Spleen (tissue), 11 donors: ENCODE data around the gene PTPN3. TPM values are rescaled to one million over a fixed set of nuclear protein-coding genes. Genes with fewer than 3 reads are reported as not detected.

Experiments
- DNase-seq: peaks from one replicate; pipeline ENCODE4 v3.0.0-alpha.2; 2020
- H3K27ac ChIP-seq, 8 donors: fragments of 200-600 bp; sonication (generic) in 7 of 8; 1 replicate in 4 of 8; 2 replicates in 4 of 8; pipeline versions ENCODE4 v1.5.0 to v1.8.0; 2016 to 2021; ENCODE audit warnings: inconsistent platforms in 4 of 8, mild to moderate bottlenecking in 4 of 8, moderate library complexity in 1 of 8
- H3K27me3 ChIP-seq, 7 donors: fragments of 200-600 bp; sonication (generic) in 6 of 7; replicated peaks in 1 of 7; 1 replicate in 4 of 7; 2 replicates in 3 of 7; pipeline versions ENCODE4 v1.5.0 to v1.8.0; 2016 to 2021; ENCODE audit warnings: inconsistent platforms in 3 of 7, mild to moderate bottlenecking in 1 of 7
- H3K36me3 ChIP-seq, 6 donors: fragments of 200-600 bp; sonication (generic) in 5 of 6; 1 replicate in 4 of 6; 2 replicates in 2 of 6; pipeline versions ENCODE4 v1.5.0 to v1.8.0; 2016 to 2021; ENCODE audit warnings: inconsistent platforms in 2 of 6
- H3K4me1 ChIP-seq, 6 donors: fragments of 200-600 bp; sonication (generic) in 5 of 6; 1 replicate in 3 of 6; 2 replicates in 3 of 6; pipeline versions ENCODE4 v1.5.0 to v1.8.0; 2016 to 2021; ENCODE audit warnings: inconsistent platforms in 3 of 6
- H3K4me3 ChIP-seq, 8 donors: fragments of 200-600 bp; sonication (generic) in 7 of 8; 1 replicate in 4 of 8; 2 replicates in 4 of 8; pipeline versions ENCODE4 v1.5.0 to v1.8.0; 2016 to 2021; ENCODE audit warnings: inconsistent platforms in 4 of 8, mild to moderate bottlenecking in 4 of 8, moderate library complexity in 2 of 8
- H3K9me3 ChIP-seq, 8 donors: fragments of 200-600 bp; sonication (generic) in 7 of 8; 1 replicate in 4 of 8; 2 replicates in 4 of 8; pipeline versions ENCODE4 v1.5.0 to v1.8.0; 2016 to 2021; ENCODE audit warnings: inconsistent platforms in 4 of 8
- CTCF ChIP-seq, 11 experiments: fragments of 200-600 bp in 7 of 11; fragments of 450-650 bp in 4 of 11; sonication (generic) in 4 of 11; IDR thresholded peaks in 8 of 11; conservative IDR thresholded peaks in 3 of 11; 1 replicate in 7 of 11; 2 replicates in 4 of 11; pipeline versions ENCODE4 v1.4.0 to v1.8.0; 2016 to 2021; ENCODE audit warnings: antibody characterized with exemption in 11 of 11, inconsistent platforms in 4 of 11, mild to moderate bottlenecking in 1 of 11
- POLR2A ChIP-seq, 3 donors: fragments of 450-650 bp; IDR thresholded peaks; one replicate each; pipeline ENCODE4 v1.5.1; 2017; ENCODE audit warnings: antibody characterized with exemption in 3 of 3, mild to moderate bottlenecking in 1 of 3
- POLR2AphosphoS5 ChIP-seq, 3 donors: sonication (generic); formaldehyde crosslinking; IDR thresholded peaks; one replicate each; pipeline ENCODE4 v1.5.1; 2017; ENCODE audit warnings: antibody characterized with exemption in 3 of 3
- WGBS, 5 donors: extraction: QIAGEN DNeasy Blood & Tissue Kit in 3 of 5; methylation state at CpG; one replicate each; pipeline versions ENCODE4 v1.1.5 to v1.1.7; 2013 to 2018; 5-methylcytosine and 5-hydroxymethylcytosine counted together
- intact Hi-C: fragments of 100-400 bp; cut with DNase I; formaldehyde crosslinking; loops from one replicate; pipeline ENCODE4 v1.15.0; 2023; ENCODE audit warnings: low total_unique reads
- polyA plus RNA-seq, 3 donors: library from polyadenylated mRNA; stranded (reverse); fragments of 200-250 nt; gene quantifications; one replicate each; pipeline ENCODE4 v1.2.1, GENCODE V29; 2013
- total RNA-seq, 7 donors: library from RNA; depleted of rRNA in 3 of 7; stranded (reverse); fragments of >200 nt in 3 of 7; fragmentation: NEBNext Ultra II Directional in 4 of 7; extraction: Animal tissue kit (Norgen Biotek cat#: 25700) in 4 of 7; gene quantifications; one replicate each; pipeline versions ENCODE4 v1.1.0 to v1.2.1, GENCODE V29; 2016 to 2021
- donor health status: healthy with polysubstance abuse.
- donor health status: DM: no; HTN: no; CAD: no; lungs with moderate emphysema.
- donor health status: DM: no; HTN: no; CAD: no.
- donor health status: Bipolar disorder and iron deficiency.
- donor health status: healthy.
- donor health status: DM: no; HTN: no; CAD: no.
- donor health status: DM: yes; HTN: yes; CAD: no.

PTPN3 gene
- total and polyA plus RNA-seq, 10 donors, result 0.20 to 1.7 (median 0.48) TPM

- Histone ChIP-seq H3K9me3 (no peaks in the 10 kb centered on the region), H3K4me1 (peaks cover 0 to 12% (median 0%) of the 10 kb centered on the region in 6 donors), H3K27ac (no peak overlapping the region), H3K4me3 (no peak overlapping the region), H3K27me3 (peaks cover 0 to 63% (median 8%) of the 10 kb centered on the region in 7 donors), H3K36me3 (no peaks in the 10 kb centered on the region)
- 69 to 80% (median 76%) methylated on average over 2 of the region's 2 CpGs for WGBS, 5 donors
- intact Hi-C loops, result no loop called here
- no peak for TF ChIP-seq CTCF (IDR thresholded peaks at IDR 0.05 in 8 of 11, conservative IDR thresholded peaks at IDR 0.05 in 3 of 11)
- TF ChIP-seq POLR2AphosphoS5 (IDR thresholded peaks at IDR 0.05), result no peak
- no peak for TF ChIP-seq POLR2A (IDR thresholded peaks at IDR 0.05)
- no peak for DNase-seq
Measured at GRCh38 chr9:109491590-109491989, 6.5 kb downstream of the PTPN3 start.

- TF ChIP-seq POLR2A (IDR thresholded peaks at IDR 0.05) (no peak), CTCF (IDR thresholded peaks at IDR 0.05 in 8 of 11, conservative IDR thresholded peaks at IDR 0.05 in 3 of 11) (no peak), POLR2AphosphoS5 (IDR thresholded peaks at IDR 0.05) (peak in 1 of 3 donors; percentile 67)
- intact Hi-C loops, result no loop called here
- Histone ChIP-seq H3K36me3 (no peaks in the 10 kb centered on the region), H3K9me3 (no peaks in the 10 kb centered on the region), H3K27me3 (peaks cover 0 to 58% (median 0%) of the 10 kb centered on the region in 7 donors), H3K4me1 (peaks cover 0 to 12% (median 0%) of the 10 kb centered on the region in 6 donors), H3K4me3 (no peak overlapping the region), H3K27ac (no peak overlapping the region)
- no peak for DNase-seq
- WGBS, 5 donors, result 45 to 55% (median 49%) methylated on average over 7 of the region's 7 CpGs
Measured at GRCh38 chr9:109488791-109489492, 9.2 kb downstream of the PTPN3 start.

GRCh38 chr9:109488351-109488750 lies 9.8 kb downstream of the PTPN3 start:
- Histone ChIP-seq H3K9me3 (no peaks in the 10 kb centered on the region), H3K4me3 (no peak overlapping the region), H3K4me1 (peaks cover 0 to 12% (median 0%) of the 10 kb centered on the region in 6 donors), H3K36me3 (no peaks in the 10 kb centered on the region), H3K27me3 (peaks cover 0 to 58% (median 0%) of the 10 kb centered on the region in 7 donors), H3K27ac (no peak overlapping the region)
- TF ChIP-seq CTCF (IDR thresholded peaks at IDR 0.05 in 8 of 11, conservative IDR thresholded peaks at IDR 0.05 in 3 of 11), result no peak
- no peak for TF ChIP-seq POLR2A (IDR thresholded peaks at IDR 0.05)
- no peak for TF ChIP-seq POLR2AphosphoS5 (IDR thresholded peaks at IDR 0.05)
- WGBS, 5 donors, result 64 to 80% (median 67%) methylated on average over 4 of the region's 4 CpGs
- DNase-seq, result no peak
- intact Hi-C loops, result no loop called here

- Histone ChIP-seq H3K36me3 (no peaks in the 10 kb centered on the region), H3K27ac (no peak overlapping the region), H3K4me1 (peaks cover 0 to 12% (median 0%) of the 10 kb centered on the region in 6 donors), H3K4me3 (no peak overlapping the region), H3K27me3 (peaks cover 0 to 47% (median 0%) of the 10 kb centered on the region in 7 donors), H3K9me3 (no peaks in the 10 kb centered on the region)
- DNase-seq, result no peak
- 45 to 55% (median 52%) methylated on average over 7 of the region's 7 CpGs for WGBS, 5 donors
- intact Hi-C loops, result no loop called here
- TF ChIP-seq CTCF (IDR thresholded peaks at IDR 0.05 in 8 of 11, conservative IDR thresholded peaks at IDR 0.05 in 3 of 11) (no peak), POLR2A (IDR thresholded peaks at IDR 0.05) (no peak)
Measured at GRCh38 chr9:109487247-109487646, 10.9 kb downstream of the PTPN3 start.
